ENCODE data around the gene KRT15.

Gene KRT15

GRCh38 chr17:41483991-41484826 is 34.5 kb downstream of the KRT15 start:
- no peaks in the 10 kb centered on the region for H3K9me3 ChIP-seq (ENCODE audit: low read length)

GRCh38 chr17:41483531-41483930 is 35.2 kb downstream of the KRT15 start:
- Histone ChIP-seq H2AFZ (ENCODE audit: low read length) (no peak overlapping the region), H3K4me2 (ENCODE audit: low read length) (no peak overlapping the region), H3F3A (ENCODE audit: insufficient read depth, low read length) (no peaks in the 10 kb centered on the region), H3K27ac (ENCODE audit: low read depth, low read length, poor library complexity, severe bottlenecking) (no peak overlapping the region), H4K20me1 (ENCODE audit: insufficient read depth, low read length) (no peaks in the 10 kb centered on the region), H3K4me3 (ENCODE audit: low read depth, low read length, poor library complexity, severe bottlenecking) (no peak overlapping the region), H3K27me3 (ENCODE audit: insufficient read depth, low read length) (0 out of 2 replicates have a peak, but pooled peaks cover 3% of the 10 kb centered on the region), H3K4me1 (ENCODE audit: insufficient read depth, low read length, severe bottlenecking) (no peaks in the 10 kb centered on the region), H3K9me3 (ENCODE audit: low read length) (no peaks in the 10 kb centered on the region), H3K9me2 (ENCODE audit: low read depth, low read length) (no peaks in the 10 kb centered on the region), H3K9ac (ENCODE audit: low read length) (no peak overlapping the region), H3K79me2 (ENCODE audit: insufficient read depth, low read length) (no peaks in the 10 kb centered on the region), H3K36me3 (ENCODE audit: insufficient read depth, low read length) (no peaks in the 10 kb centered on the region)
- TF ChIP-seq CTCF (IDR thresholded peaks at IDR 0.05; ENCODE audit: low read length): no peak
- no peak for TF ChIP-seq EZH2 (IDR thresholded peaks at IDR 0.05; ENCODE audit: borderline replicate concordance, low read length)

More at GRCh38 chr17:41483991-41484826, 34.5 kb downstream of the KRT15 start:
- H3K4me3 ChIP-seq (ENCODE audit: low read depth, low read length, poor library complexity, severe bottlenecking): no peak overlapping the region
- H3K36me3 ChIP-seq (ENCODE audit: insufficient read depth, low read length): no peaks in the 10 kb centered on the region
- no peak overlapping the region for H2AFZ ChIP-seq (ENCODE audit: low read length)
- no peaks in the 10 kb centered on the region for H4K20me1 ChIP-seq (ENCODE audit: insufficient read depth, low read length)
- H3K4me1 ChIP-seq (ENCODE audit: insufficient read depth, low read length, severe bottlenecking): no peaks in the 10 kb centered on the region
- no peaks in the 10 kb centered on the region for H3K9me2 ChIP-seq (ENCODE audit: low read depth, low read length)
- 0 out of 2 replicates have a peak, but pooled peaks cover 3% of the 10 kb centered on the region for H3K27me3 ChIP-seq (ENCODE audit: insufficient read depth, low read length)
- no peaks in the 10 kb centered on the region for H3K79me2 ChIP-seq (ENCODE audit: insufficient read depth, low read length)
- H3K9ac ChIP-seq (ENCODE audit: low read length): no peak overlapping the region
- H3K4me2 ChIP-seq (ENCODE audit: low read length): no peak overlapping the region
- TF ChIP-seq EZH2 (IDR thresholded peaks at IDR 0.05; ENCODE audit: borderline replicate concordance, low read length) (no peak), CTCF (IDR thresholded peaks at IDR 0.05; ENCODE audit: low read length) (no peak)
- no peaks in the 10 kb centered on the region for H3F3A ChIP-seq (ENCODE audit: insufficient read depth, low read length)
- H3K27ac ChIP-seq (ENCODE audit: low read depth, low read length, poor library complexity, severe bottlenecking): no peak overlapping the region

GRCh38 chr17:41481036-41481435 is 37.7 kb downstream of the KRT15 start, which contains the start of gene KRT35:
TSS of gene KRT35 (minus strand) at chr17:41481151. CDS start at chr17:41481097, 54 bp downstream.
- Histone ChIP-seq H3K27me3 (ENCODE audit: insufficient read depth, low read length) (no peaks in the 10 kb centered on the region; the same call in 1 of the 2 replicates), H3K9me3 (ENCODE audit: low read length) (no peaks in the 10 kb centered on the region), H4K20me1 (ENCODE audit: insufficient read depth, low read length) (no peaks in the 10 kb centered on the region), H3K27ac (ENCODE audit: low read depth, low read length, poor library complexity, severe bottlenecking) (no peak within 1 kb of the TSS), H2AFZ (ENCODE audit: low read length) (no peak within 1 kb of the TSS), H3F3A (ENCODE audit: insufficient read depth, low read length) (no peaks in the 10 kb centered on the region), H3K9ac (ENCODE audit: low read length) (no peak within 1 kb of the TSS), H3K4me1 (ENCODE audit: insufficient read depth, low read length, severe bottlenecking) (no peaks in the 10 kb centered on the region), H3K4me3 (ENCODE audit: low read depth, low read length, poor library complexity, severe bottlenecking) (no peak within 1 kb of the TSS), H3K79me2 (ENCODE audit: insufficient read depth, low read length) (no peaks in the 10 kb centered on the region), H3K36me3 (ENCODE audit: insufficient read depth, low read length) (no peaks in the 10 kb centered on the region), H3K4me2 (ENCODE audit: low read length) (no peak within 1 kb of the TSS), H3K9me2 (ENCODE audit: low read depth, low read length) (no peaks in the 10 kb centered on the region)
- TF ChIP-seq EZH2 (IDR thresholded peaks at IDR 0.05; ENCODE audit: borderline replicate concordance, low read length): no peak
- no peak for TF ChIP-seq CTCF (IDR thresholded peaks at IDR 0.05; ENCODE audit: low read length)

All from OCI-LY1 (cell line).